ENCODE data around the gene SLC8A1. TPM values are rescaled to one million over a fixed set of nuclear protein-coding genes. Genes with fewer than 3 reads are reported as not detected.

The SLC8A1 gene
- polyA plus RNA-seq, 1 donor: 7.2 TPM

DNA sequence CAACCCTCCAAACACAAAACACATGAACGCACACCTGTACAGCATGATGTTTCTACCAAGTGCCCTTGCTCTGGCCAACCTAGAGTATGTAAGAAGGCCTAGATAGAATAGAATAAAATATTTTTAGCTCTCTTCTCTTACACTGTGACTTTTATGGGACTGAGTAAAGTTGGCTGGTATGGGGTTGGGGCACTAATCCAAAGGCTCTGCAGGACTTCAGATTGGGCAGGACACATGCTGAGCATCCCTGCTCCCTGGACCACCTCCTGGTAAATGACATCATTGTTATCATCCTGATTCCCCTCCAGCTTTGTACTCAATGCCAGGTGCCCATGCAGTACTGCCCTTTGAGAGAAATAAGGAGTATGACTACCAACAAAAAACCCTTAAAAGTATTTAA is 322.2 kb downstream of the SLC8A1 start:
- DNase-seq: no peak

GRCh38 chr2:40128796-40129195 is 323.1 kb downstream of the SLC8A1 start:
- DNase-seq: no peak

GRCh38 chr2:40127890-40128557 is 323.9 kb downstream of the SLC8A1 start:
- DNase-seq: no peak

DNA sequence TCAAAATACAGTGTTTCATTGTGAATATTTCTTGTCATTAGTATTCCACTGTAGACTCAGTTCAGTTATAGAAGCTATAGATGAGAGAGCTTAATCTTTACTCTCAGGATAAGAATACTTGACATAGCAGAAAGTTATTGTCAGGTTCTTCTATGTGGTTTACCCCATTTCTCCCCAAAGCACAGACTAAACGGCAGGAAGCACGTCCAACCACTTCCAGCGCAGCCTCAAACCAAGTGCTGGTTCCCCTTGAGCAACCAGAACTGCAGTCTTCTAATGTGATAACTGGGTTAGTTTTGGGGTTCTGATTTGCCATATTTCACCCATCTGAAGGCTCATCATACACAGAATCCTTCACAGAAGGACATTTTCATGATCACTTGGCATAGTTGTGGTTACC is 324.7 kb downstream of the SLC8A1 start:
- no peak for DNase-seq

DNA sequence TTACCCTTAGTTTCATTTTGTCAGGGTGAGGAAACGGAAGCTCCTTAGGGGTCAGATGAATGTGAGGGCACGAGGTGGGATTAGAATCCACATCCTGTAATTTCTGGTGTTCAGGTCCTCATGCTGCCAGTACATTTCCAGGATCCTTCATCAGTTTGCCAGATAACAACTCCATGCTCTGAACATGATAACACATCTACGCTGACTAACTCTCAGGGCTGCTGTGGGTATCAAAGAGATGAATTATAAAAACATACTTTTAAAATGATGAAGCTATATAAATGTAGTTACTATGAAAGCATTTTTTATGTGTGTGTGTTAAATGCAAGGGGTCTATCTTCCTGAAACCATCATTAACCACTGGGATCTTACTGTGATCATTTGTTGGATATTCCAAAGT is 325.9 kb downstream of the SLC8A1 start:
- DNase-seq: no peak

DNA sequence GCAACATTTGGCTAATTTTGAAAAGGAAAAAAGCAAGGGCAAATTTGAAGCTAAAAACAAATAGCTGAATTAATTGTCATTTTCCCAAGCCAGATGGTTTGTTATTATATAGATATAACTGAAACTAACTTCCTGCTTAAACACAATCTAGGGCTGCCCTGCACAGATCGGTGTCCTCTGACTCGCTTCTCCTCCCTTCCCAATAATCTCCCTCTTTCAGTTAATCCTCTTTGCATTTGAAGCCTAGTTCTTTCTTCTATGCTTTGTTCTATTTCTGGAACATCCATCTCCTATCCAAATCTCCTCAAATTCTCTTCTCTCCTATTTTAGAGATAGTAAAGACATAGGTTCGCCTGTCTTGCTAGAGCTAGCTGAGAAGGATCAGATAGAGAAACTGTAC is 328.1 kb downstream of the SLC8A1 start:
- no peak for DNase-seq

DNA sequence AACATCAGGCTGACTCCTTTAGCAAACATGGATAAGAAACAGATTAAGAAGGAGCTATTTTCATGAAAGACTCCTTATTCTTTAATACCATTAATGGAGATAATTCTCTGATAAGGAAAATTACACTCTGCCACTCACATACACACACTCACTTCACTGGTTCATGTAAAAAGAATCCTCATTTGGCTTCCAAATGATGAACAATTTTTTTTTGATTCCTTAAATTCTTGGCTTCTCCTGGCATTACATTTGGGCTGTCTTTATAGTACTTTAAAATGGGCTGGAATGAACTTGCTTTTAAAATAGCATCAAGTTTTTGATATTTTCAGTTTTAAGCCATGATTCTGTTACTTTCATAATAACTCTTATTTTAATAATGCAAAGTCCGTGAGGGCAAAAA is 328.6 kb downstream of the SLC8A1 start:
- no peak for DNase-seq

DNA sequence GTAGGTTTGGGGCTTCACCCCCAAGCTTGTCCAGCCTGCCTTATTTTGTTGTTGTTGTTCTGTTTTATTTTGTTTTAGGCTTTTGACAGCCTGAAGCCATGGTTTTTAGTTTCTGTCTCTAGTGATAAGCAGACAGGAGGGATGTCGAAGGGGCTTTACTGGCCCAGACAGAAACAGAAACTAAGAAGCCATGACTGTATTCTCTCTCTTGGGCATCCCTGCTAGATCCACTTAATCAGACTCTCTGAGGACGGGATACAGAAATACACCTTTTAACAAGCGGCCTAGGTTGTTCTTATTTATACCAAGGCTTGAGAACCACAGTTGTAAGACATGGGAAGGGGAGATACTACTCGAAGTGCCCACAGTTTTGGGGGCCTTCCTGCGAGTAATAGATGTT is 330.9 kb downstream of the SLC8A1 start:
- DNase-seq: no peak

GRCh38 chr2:40120026-40120425 is 331.9 kb downstream of the SLC8A1 start:
- no peak for DNase-seq

- no peak for DNase-seq
Observed at GRCh38 chr2:40118622-40119021, 333.3 kb downstream of the SLC8A1 start.

GRCh38 chr2:40115894-40116293 is 336.0 kb downstream of the SLC8A1 start:
- DNase-seq: no peak

DNA sequence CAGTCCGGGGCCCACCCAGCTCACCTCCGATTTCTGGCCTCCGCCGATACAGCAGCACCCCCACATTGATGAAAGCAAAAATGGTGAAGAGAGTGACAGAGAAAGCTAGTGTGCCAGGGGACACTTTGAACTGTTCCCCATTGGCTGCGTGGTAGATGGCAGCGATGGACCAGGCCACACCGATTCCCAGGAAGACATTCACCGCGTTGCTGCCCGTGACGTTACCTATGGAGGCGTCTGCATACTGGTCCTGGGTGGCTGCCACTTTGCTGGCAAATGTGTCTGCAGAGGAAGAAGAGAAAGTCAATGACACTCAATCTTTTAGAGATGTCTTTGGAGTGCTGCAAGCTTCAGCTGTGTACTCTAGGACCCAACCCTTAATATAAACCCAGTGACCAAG is 336.5 kb downstream of the SLC8A1 start:
- no peak for DNase-seq

DNA sequence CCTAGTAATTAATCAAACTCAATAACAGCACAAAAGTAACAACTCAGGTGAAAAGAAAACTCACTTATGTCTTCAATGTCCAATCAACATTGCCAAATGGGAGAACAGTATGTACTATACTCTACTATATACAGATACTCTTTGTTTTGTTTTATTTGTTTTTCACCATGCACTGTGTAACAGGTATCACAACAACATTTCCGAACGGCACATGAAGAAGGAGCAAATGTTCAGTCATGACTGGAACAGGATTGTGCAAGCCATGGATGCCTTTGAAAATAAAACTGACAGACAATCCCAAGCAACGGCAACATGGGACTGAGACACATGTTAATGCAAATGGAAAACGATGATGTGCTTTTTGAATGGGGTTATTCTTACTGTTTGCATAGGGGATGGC is 337.9 kb downstream of the SLC8A1 start:
- no peak for DNase-seq

DNA sequence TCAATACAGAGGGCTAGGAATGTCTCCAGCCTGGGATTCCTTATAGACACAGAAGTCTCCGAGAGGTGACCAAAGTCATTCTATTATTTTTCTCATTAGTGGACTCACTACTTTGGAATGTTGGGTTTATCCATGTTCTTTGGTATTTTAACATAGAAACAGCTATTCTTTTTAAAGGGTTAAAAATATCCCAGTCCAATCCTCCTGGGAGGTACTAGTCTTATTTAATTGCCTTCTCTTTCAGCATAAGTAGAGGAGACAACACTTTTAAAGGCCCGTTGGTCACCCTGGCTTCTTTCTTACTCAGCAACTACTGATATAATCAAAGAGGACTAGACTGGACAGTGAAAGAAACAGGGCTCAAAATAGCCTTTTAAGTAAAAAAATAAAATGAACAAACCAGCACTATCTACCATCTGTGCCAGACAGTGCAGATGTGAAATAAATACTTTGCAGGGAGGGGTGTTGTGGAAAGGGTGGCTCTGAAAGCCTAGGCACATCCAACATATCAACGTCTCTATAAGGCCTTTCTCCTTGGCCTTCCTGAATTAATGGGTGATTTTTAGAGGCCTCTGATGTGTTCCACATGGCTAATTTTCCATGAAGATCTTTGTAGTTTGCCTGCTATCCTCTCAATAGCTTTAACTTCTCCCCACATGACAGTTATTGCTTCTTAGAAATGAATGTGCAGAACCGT is 338.5 kb downstream of the SLC8A1 start:
- no peak for DNase-seq

- DNase-seq: no peak
Observed at GRCh38 chr2:40109381-40109780, 342.5 kb downstream of the SLC8A1 start.

- DNase-seq: no peak
Observed at GRCh38 chr2:40108851-40109250, 343.0 kb downstream of the SLC8A1 start.

DNA sequence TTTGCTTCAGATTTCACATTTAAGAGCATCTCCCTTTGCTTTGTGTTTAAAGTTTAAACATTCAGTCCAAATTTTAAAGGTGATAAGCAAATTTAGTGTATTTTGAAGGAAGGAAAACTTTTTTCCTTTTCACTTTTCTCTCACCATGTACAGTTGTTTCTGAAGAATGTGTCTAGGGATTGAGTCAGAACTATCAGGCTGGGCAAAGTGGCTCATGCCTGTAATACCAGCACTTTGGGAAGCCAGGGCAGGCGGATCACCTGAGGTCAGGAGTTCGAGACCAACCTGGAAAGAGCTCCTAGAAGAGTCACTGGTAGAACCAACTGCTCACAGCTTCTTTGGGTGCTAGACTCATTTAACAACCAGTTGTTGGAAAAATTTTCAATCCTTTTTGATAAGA is 345.8 kb downstream of the SLC8A1 start:
- DNase-seq: no peak

GRCh38 chr2:40105593-40105992 is 346.3 kb downstream of the SLC8A1 start:
- DNase-seq: no peak

DNA sequence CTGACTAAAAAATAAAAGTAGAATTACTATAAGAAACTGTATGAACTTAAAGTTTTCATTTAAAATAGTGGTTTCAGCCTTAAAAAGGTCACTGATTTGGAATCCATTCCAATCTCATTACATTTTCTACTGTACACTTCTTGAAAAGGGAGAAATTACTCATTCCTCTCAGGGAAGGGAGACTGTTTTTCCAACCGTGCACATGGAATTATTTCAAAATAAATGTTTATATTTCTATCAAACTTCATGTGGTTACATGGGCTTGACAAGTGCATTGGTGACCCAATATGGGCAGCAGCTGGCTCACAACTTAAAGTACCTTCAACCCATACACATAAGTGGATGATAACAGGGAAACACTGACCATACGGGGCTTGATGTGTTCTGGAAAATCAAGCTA is 348.3 kb downstream of the SLC8A1 start:
- DNase-seq: no peak

DNA sequence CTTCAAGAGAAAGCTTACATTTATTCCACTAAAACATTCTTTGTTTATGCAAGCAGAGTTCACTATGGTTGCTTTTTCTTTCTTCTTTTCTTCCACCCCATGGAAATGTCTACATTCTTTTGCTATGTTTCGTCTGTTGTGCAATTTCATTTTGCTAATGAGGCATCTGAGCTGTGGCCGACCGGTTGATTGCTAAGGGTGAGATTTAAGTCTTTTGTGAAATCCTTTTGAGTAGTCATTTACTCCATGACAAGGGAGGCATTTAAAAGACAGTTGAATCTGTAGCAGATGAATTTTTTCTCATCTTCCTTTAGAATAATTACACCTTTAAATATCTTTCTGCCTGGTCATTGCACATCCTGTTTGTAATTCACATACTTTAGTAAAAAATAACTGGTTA is 348.7 kb downstream of the SLC8A1 start:
- no peak for DNase-seq

- DNase-seq: no peak
Observed at GRCh38 chr2:40102447-40102846, 349.4 kb downstream of the SLC8A1 start.

- DNase-seq: no peak
Observed at GRCh38 chr2:40101131-40101575, 350.7 kb downstream of the SLC8A1 start.

GRCh38 chr2:40100676-40101075 is 351.2 kb downstream of the SLC8A1 start:
- DNase-seq: no peak

DNA sequence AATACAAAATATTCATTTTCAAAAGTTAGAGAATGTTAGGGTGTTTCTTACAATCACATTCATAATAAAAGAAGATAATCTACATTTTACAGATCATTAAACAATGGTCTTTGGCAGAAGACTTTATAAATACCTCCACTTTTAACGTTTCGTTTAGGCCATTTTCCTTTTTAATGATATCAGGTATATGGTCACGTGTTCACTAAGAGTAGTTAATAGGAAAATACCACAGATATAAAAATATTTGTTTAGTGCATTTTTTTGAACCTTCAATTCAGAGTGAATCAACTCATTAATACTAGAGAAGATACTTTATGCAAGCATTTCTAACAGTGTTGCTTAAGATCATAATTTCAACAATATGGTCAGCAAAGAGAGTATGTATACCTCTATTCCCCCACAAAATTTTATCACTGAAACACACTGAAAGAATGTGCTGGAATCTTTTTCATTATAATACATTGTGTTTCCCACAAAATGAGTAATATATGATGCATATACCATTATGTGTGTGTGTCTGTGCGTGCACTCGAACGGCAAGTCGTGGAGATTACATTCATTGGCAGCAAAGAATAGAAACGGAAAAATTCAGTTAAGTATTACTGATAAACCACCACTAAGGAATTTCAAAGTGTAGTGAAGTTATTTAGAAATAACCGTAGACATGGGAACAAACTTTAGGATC is 353.0 kb downstream of the SLC8A1 start:
- no peak for DNase-seq
